Stimulated activated CD8-positive, alpha-beta memory T cell treated with anti-CD3 and anti-CD28 coated beads, Interleukin-15, amount 100 ng/mL, for 24 hours (primary cell): ENCODE measurements around the gene DPP10.
"Not testable (repeated sequence)": the region's sequence is repeated elsewhere in the genome, so short reads cannot be mapped to it uniquely, and the experiment has no call there.

Source experiments
- DNase-seq: peaks from one replicate; pipeline ENCODE4 v3.0.0-alpha.2; 2020; ENCODE audit warnings: low read depth

The DPP10 gene

GRCh38 chr2:114515882-114516281, 73.4 kb downstream of the DPP10 start:
- DNase-seq, result no peak

- DNase-seq, result no peak
These were observed 75.1 kb downstream of the DPP10 start for GRCh38 chr2:114517580-114517979.

- DNase-seq, result no peak
These were observed 76.3 kb downstream of the DPP10 start for GRCh38 chr2:114518738-114519137.

- DNase-seq, result not testable (repeated sequence)
These were observed 80.2 kb downstream of the DPP10 start for GRCh38 chr2:114522612-114523011.

GRCh38 chr2:114525955-114526354, 83.5 kb downstream of the DPP10 start:
- no peak for DNase-seq

GRCh38 chr2:114526841-114527240, 84.4 kb downstream of the DPP10 start:
- no peak for DNase-seq

GRCh38 chr2:114527330-114527983, 85.0 kb downstream of the DPP10 start:
- DNase-seq, result no peak

- no peak for DNase-seq
These were observed 92.0 kb downstream of the DPP10 start for GRCh38 chr2:114534116-114535084.

- DNase-seq, result no peak
These were observed 95.3 kb downstream of the DPP10 start for GRCh38 chr2:114537777-114538176.

- DNase-seq, result no peak
These were observed 100.3 kb downstream of the DPP10 start for GRCh38 chr2:114542695-114543094.

GRCh38 chr2:114543236-114543766, 100.9 kb downstream of the DPP10 start:
- DNase-seq, result no peak

- DNase-seq, result no peak
These were observed 102.6 kb downstream of the DPP10 start for GRCh38 chr2:114545052-114545451.

- no peak for DNase-seq
These were observed 104.1 kb downstream of the DPP10 start for GRCh38 chr2:114546531-114546930.

GRCh38 chr2:114548151-114548550, 105.7 kb downstream of the DPP10 start:
- DNase-seq, result no peak

- DNase-seq, result no peak
These were observed 107.9 kb downstream of the DPP10 start for GRCh38 chr2:114550364-114550763.

GRCh38 chr2:114550895-114551793, 108.7 kb downstream of the DPP10 start:
- no peak for DNase-seq

GRCh38 chr2:114553027-114553426, 110.6 kb downstream of the DPP10 start:
- no peak for DNase-seq

GRCh38 chr2:114569166-114569565, 126.7 kb downstream of the DPP10 start:
- no peak for DNase-seq

GRCh38 chr2:114577657-114578056, 135.2 kb downstream of the DPP10 start:
- DNase-seq, result no peak

GRCh38 chr2:114579542-114579941, 137.1 kb downstream of the DPP10 start:
- no peak for DNase-seq

- no peak for DNase-seq
These were observed 138.2 kb downstream of the DPP10 start for GRCh38 chr2:114580691-114581090.

GRCh38 chr2:114598329-114598728, 155.9 kb downstream of the DPP10 start:
- no peak for DNase-seq
